ENCODE data around the gene CPSF4. TPM values are rescaled to one million over a fixed set of nuclear protein-coding genes. Genes with fewer than 3 reads are reported as not detected.

The CPSF4 gene
- total RNA-seq, 1 donor from 2014 or later = 38.0 TPM

GRCh38 chr7:99469381-99470065 is 30.8 kb downstream of the CPSF4 start:
- TF ChIP-seq CTCF (IDR thresholded peaks at IDR 0.05) = no peak
- Histone ChIP-seq H3K9me3 (no peaks in the 10 kb centered on the region), H3K36me3 (no peaks in the 10 kb centered on the region), H3K4me1 (peaks cover 10 to 26% of the 10 kb centered on the region in 2 donors), H3K27ac (no peak overlapping the region), H3K4me3 (no peak overlapping the region), H3K27me3 (no peaks in the 10 kb centered on the region)
- no peak for DNase-seq (ENCODE audit: low spot score in 2 of 2)
- intact Hi-C loops (cut with DNase I) = no loop called here

- peak within 1 kb of the TSS; percentile 61 to 95 for H3K4me3 ChIP-seq
- H3K27ac ChIP-seq = peak within 1 kb of the TSS; percentile 83 to 86
- intact Hi-C loops (cut with DNase I) = loop anchor here (1.0 to 2.0 kb wide), 3 partner anchors 27 to 64 kb away; partner anchors contain the start of genes BUD31, PDAP1 and ZKSCAN5
- H3K9me3 ChIP-seq = no peaks in the 10 kb centered on the region
- no peaks in the 10 kb centered on the region for H3K27me3 ChIP-seq
- no peaks in the 10 kb centered on the region for H3K36me3 ChIP-seq
- DNase-seq (ENCODE audit: low spot score in 2 of 2) = peak; percentile 94 to 99
- H3K4me1 ChIP-seq = peaks cover 0 to 14% of the 10 kb centered on the region in 2 donors
- TF ChIP-seq CTCF (IDR thresholded peaks at IDR 0.05) = no peak
These were observed 34.0 kb downstream of the CPSF4 start, which contains the start of gene ZNF789 for GRCh38 chr7:99472561-99473314. TSS of gene ZNF789 (plus strand) at chr7:99472890. CDS start at chr7:99476457, 3,567 bp downstream.

GRCh38 chr7:99473315-99473596 is 34.5 kb downstream of the CPSF4 start:
- H3K4me3 ChIP-seq = peak overlapping the region; percentile 61 to 95
- intact Hi-C loops (cut with DNase I) = loop anchor here (2.0 kb wide), 1 partner anchor 64 kb away; the partner anchor contains the start of genes BUD31 and PDAP1
- peaks cover 0 to 14% of the 10 kb centered on the region in 2 donors for H3K4me1 ChIP-seq
- peak overlapping the region in 1 of 2 donors; percentile 83 for H3K27ac ChIP-seq
- H3K9me3 ChIP-seq = no peaks in the 10 kb centered on the region
- no peak for TF ChIP-seq CTCF (IDR thresholded peaks at IDR 0.05)
- no peaks in the 10 kb centered on the region for H3K27me3 ChIP-seq
- H3K36me3 ChIP-seq = no peaks in the 10 kb centered on the region
- DNase-seq (ENCODE audit: low spot score in 2 of 2) = no peak

- DNase-seq (ENCODE audit: low spot score in 2 of 2) = no peak
- Histone ChIP-seq H3K36me3 (peaks cover 7 to 8% of the 10 kb centered on the region in 2 donors), H3K4me1 (peaks cover 0 to 14% of the 10 kb centered on the region in 2 donors), H3K27ac (no peak overlapping the region), H3K4me3 (no peak overlapping the region), H3K9me3 (no peaks in the 10 kb centered on the region), H3K27me3 (no peaks in the 10 kb centered on the region)
- TF ChIP-seq CTCF (IDR thresholded peaks at IDR 0.05) = no peak
- intact Hi-C loops (cut with DNase I) = no loop called here
These were observed 37.4 kb downstream of the CPSF4 start for GRCh38 chr7:99476107-99476506.

- Histone ChIP-seq H3K27me3 (no peaks in the 10 kb centered on the region), H3K4me1 (peaks cover 0 to 3% of the 10 kb centered on the region in 2 donors), H3K4me3 (no peak overlapping the region), H3K27ac (no peak overlapping the region), H3K9me3 (no peaks in the 10 kb centered on the region), H3K36me3 (peaks cover 8 to 17% of the 10 kb centered on the region in 2 donors)
- no peak for DNase-seq (ENCODE audit: low spot score in 2 of 2)
- TF ChIP-seq CTCF (IDR thresholded peaks at IDR 0.05) = no peak
- intact Hi-C loops (cut with DNase I) = no loop called here
These were observed 40.0 kb downstream of the CPSF4 start for GRCh38 chr7:99478464-99479440.
